MCF 10A (cell line): Measurements from ENCODE around the gene ORAI2. TPM values are rescaled to one million over a fixed set of nuclear protein-coding genes. Genes with fewer than 3 reads are reported as not detected.

Experiments
- BruUV-seq: library from RNA; stranded (reverse); fragments of 400-500 nt; replicated peaks from 2 replicates; lab custom pipeline; 2021; lab: Mats Ljungman, UMichigan
- CTCF ChIA-PET: fragments of 300-600 bp; sonication (Branson Sonifier 250); formaldehyde crosslinking; extraction: SDS; loops from one replicate; lab custom pipeline; 2021; ENCODE audit warnings: antibody characterized with exemption, inconsistent platforms; lab: Yijun Ruan, JAX
- POLR2A ChIA-PET: fragments of 300-600, 350-650 bp; sonication (Branson Sonifier 250); formaldehyde crosslinking; extraction: SDS; loops from one replicate; lab custom pipeline; 2020; ENCODE audit warnings: antibody characterized with exemption, inconsistent platforms; lab: Yijun Ruan, JAX
- DNase-seq: peaks from one replicate; pipeline ENCODE4 v3.0.0-alpha.2; 2018; ENCODE audit not compliant: unreplicated experiment
- H3K27ac Mint-ChIP-seq: one replicate; pipeline ENCODE4 v1.8.0; 2022; ENCODE audit warnings: mild to moderate bottlenecking, low read depth, mixed read lengths; ENCODE audit not compliant: unreplicated experiment
- H3K27me3 Mint-ChIP-seq: one replicate; pipeline ENCODE4 v1.8.0; 2022; ENCODE audit warnings: mixed read lengths; ENCODE audit not compliant: insufficient read depth, unreplicated experiment
- H3K36me3 Mint-ChIP-seq: one replicate; pipeline ENCODE4 v1.8.0; 2022; ENCODE audit warnings: mild to moderate bottlenecking, moderate library complexity, mixed read lengths; ENCODE audit not compliant: insufficient read depth, unreplicated experiment
- H3K4me1 Mint-ChIP-seq: one replicate; pipeline ENCODE4 v1.8.0; 2022; ENCODE audit warnings: mixed read lengths; ENCODE audit not compliant: insufficient read depth, unreplicated experiment
- H3K4me3 Mint-ChIP-seq: one replicate; pipeline ENCODE4 v1.8.0; 2022; ENCODE audit warnings: mild to moderate bottlenecking, moderate library complexity, mixed read lengths; ENCODE audit not compliant: unreplicated experiment
- H3K9me3 Mint-ChIP-seq: one replicate; pipeline ENCODE4 v1.8.0; 2022; ENCODE audit warnings: mixed read lengths; ENCODE audit not compliant: unreplicated experiment
- intact Hi-C: fragments of 100-400 bp; cut with micrococcal nuclease; formaldehyde crosslinking; loops from 2 replicates; pipeline ENCODE4 v1.14.1; 2022
- total RNA-seq: library from RNA; stranded (reverse); gene quantifications from 2 replicates; pipeline ENCODE4 v1.2.3, GENCODE V29; 2022
- TF ChIP-seq, protein P1 (sequence below): fragments of 200-600 bp; IDR thresholded peaks from one replicate; pipeline ENCODE4 v1.8.0; 2022; ENCODE audit warnings: antibody characterized with exemption, mild to moderate bottlenecking; ENCODE audit not compliant: unreplicated experiment

ORAI2 gene
- total RNA-seq, 1 experiment from 2014 or later: 9.1 TPM

DNA sequence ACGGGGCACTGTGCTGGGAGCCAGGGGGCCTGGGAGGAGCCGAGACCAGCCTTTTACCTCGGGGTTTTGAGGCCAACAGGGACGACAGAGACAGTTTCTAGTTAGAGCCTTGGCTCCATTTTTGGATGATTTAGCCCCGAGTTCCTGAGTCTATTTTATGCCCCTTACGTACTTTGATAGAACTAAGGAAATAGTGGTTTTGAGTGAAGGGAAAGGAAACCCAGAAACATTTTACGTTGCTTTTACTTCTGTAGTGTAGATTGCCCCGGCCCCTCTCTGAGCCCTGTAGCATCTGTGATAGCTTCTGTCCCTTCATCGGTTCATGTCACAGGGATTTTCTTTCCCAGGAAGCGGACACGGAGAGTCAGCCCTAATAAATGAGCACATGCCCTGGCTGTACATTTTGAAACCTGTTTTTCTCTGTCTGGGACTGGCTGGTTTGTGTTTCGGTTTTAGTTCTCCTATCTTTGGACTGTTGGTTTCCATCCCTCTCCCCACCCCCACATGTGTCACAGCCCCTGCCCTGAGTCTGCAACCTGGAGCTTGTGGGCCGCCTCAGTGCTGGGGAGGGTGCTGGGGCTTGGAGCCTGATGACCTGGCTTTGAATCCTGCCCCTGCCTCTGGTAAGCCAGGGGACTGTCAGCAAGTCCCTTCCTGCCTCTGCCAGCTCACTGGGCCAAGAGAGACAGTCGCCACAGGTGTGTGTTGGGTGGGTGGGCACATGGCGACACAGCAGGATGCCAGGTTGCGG is 6.9 kb upstream of the ORAI2 start:
- Mint-ChIP-seq H3K36me3 (peaks cover 50% of the 10 kb centered on the region), H3K4me3 (no peak overlapping the region), H3K27me3 (no peaks in the 10 kb centered on the region), H3K4me1 (peaks cover 6% of the 10 kb centered on the region), H3K27ac (no peak overlapping the region), H3K9me3 (no peaks in the 10 kb centered on the region)
- DNase-seq: no peak
- TF ChIP-seq, protein P1, sequence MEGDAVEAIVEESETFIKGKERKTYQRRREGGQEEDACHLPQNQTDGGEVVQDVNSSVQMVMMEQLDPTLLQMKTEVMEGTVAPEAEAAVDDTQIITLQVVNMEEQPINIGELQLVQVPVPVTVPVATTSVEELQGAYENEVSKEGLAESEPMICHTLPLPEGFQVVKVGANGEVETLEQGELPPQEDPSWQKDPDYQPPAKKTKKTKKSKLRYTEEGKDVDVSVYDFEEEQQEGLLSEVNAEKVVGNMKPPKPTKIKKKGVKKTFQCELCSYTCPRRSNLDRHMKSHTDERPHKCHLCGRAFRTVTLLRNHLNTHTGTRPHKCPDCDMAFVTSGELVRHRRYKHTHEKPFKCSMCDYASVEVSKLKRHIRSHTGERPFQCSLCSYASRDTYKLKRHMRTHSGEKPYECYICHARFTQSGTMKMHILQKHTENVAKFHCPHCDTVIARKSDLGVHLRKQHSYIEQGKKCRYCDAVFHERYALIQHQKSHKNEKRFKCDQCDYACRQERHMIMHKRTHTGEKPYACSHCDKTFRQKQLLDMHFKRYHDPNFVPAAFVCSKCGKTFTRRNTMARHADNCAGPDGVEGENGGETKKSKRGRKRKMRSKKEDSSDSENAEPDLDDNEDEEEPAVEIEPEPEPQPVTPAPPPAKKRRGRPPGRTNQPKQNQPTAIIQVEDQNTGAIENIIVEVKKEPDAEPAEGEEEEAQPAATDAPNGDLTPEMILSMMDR: no peak
- BruUV-seq: no TSS peak
- ChIA-PET POLR2A (no interaction called here), CTCF (no interaction called here)
- intact Hi-C loops: no loop called here

DNA sequence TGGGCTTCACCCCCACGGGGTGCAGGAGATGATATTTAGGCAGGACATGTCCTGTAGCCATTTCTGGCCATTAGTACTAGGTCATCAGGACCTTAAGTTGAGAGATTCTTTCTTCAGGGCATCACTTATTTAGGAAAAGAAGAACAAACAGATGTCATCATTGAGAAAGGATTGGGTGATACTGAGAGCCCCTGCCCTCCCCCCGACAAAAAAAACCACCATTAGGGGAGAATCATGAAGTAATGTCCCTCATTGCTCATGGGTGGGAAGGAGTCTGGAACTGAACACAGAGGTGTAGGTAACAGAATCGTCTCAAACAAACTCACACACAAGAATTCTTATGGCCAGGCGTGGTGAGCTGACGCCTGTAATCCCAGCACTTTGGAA is 6.4 kb upstream of the ORAI2 start:
- Mint-ChIP-seq H3K4me1 (peaks cover 6% of the 10 kb centered on the region), H3K36me3 (peaks cover 45% of the 10 kb centered on the region), H3K27me3 (no peaks in the 10 kb centered on the region), H3K4me3 (no peak overlapping the region), H3K9me3 (no peaks in the 10 kb centered on the region), H3K27ac (no peak overlapping the region)
- ChIA-PET POLR2A (no interaction called here), CTCF (interaction anchor here (0.6 kb wide), 1 partner anchor 22 kb away, joined by 3 read pairs; no protein-coding TSS in a partner anchor)
- no TSS peak for BruUV-seq
- TF ChIP-seq, protein P1: no peak
- DNase-seq: no peak
- intact Hi-C loops: no loop called here

DNA sequence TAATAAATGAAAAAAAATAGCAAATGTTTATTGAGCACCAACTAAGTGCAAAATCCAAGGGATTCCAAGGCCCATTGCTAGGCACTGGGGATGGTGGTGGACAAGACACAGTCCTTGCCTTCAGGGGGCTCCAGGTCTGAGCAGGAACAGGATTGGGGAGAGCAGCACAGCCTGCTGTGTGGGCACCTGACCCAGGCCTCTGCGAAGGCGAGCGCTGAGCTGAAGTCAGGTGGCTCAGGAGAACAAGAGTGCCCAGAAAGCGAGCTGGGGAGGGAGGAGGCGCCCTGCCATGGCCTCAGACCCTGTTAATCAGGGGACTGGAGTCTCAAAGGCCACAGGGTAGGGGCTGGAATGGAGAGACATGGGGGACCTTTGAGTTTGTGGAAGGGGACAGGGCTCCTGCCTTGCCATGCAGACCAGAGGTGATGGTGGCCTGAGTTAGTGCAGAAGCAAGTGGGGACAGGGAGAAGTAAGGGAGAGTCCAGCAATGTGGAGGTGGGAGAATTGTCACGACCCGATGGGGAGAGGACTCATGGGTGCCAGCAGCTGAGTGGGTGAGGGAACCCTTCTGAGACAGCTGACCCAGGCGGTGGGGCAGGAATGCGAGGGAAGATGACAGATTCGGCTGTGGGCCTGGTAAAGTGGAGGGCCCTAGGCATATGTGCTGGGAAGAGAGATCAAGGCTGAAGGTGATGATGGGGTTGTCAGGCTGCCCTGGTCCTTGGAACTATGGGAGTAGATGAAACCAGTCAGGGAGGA is 4.1 kb upstream of the ORAI2 start:
- intact Hi-C loops: no loop called here
- peaks cover 8% of the 10 kb centered on the region for H3K4me1 Mint-ChIP-seq
- no TSS peak for BruUV-seq
- H3K4me3 Mint-ChIP-seq: no peak overlapping the region
- TF ChIP-seq, protein P1: no peak
- no peak for DNase-seq
- no peak overlapping the region for H3K27ac Mint-ChIP-seq
- no peaks in the 10 kb centered on the region for H3K9me3 Mint-ChIP-seq
- no peaks in the 10 kb centered on the region for H3K27me3 Mint-ChIP-seq
- ChIA-PET CTCF (interaction anchor here (0.6 kb wide), 1 partner anchor 1188 kb away, joined by 3 read pairs; no protein-coding TSS in a partner anchor), POLR2A (interaction anchor here (0.6 to 1.1 kb wide), 4 partner anchors 14 to 860 kb away, joined by 3 to 4 read pairs (median 4); no protein-coding TSS in a partner anchor)
- H3K36me3 Mint-ChIP-seq: peaks cover 23% of the 10 kb centered on the region

DNA sequence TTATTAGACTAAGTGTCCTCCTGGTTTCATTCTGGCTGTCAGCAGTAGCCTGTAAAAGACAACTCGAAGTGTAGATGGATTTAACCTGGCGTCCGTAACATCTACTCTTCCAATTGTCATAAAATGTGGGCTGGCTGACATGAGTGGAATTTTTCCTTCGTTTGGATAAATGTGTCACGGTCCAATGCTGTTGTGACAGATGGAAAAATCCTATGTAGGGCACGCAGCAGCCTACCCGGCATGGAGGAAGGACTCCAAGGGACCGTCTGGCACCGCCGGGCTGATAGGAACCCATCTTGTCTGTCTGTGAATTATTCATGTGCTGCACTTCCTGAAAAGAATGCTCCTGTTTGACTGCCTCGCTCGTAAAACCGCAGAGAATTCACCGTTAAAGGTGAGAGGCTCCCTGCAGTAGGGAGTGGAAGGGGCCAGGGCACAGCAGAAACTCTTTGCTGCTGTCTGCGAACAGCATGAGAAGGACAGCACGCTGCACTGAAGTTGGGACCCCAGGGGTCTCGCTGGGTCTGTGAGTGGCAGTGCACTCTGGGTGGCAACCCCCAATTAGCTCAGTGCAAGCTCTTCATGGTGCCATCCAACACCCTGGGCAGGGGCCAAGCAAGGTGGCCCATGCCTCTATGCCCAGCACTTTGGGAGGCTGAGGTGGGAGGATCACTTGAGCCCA is 1.6 kb upstream of the ORAI2 start:
- Mint-ChIP-seq H3K27ac (no peak overlapping the region), H3K27me3 (no peaks in the 10 kb centered on the region), H3K4me1 (peaks cover 12% of the 10 kb centered on the region), H3K9me3 (no peaks in the 10 kb centered on the region), H3K4me3 (no peak overlapping the region), H3K36me3 (peaks cover 2% of the 10 kb centered on the region)
- intact Hi-C loops: no loop called here
- ChIA-PET POLR2A (no interaction called here), CTCF (no interaction called here)
- BruUV-seq: no TSS peak
- no peak for DNase-seq
- TF ChIP-seq, protein P1: no peak
